Amniotic stem cell (primary cell): Measurements from ENCODE around the gene RBM22.

Experiments used
- DNase-seq: peaks from one replicate; lab custom pipeline; 2025; lab: John Stamatoyannopoulos, UW

Gene RBM22

GRCh38 chr5:150672237-150672883 lies 28.5 kb downstream of the RBM22 start:
- DNase-seq: no peak

- no peak for DNase-seq
These were observed 29.2 kb downstream of the RBM22 start for GRCh38 chr5:150671509-150672236.

- DNase-seq: no peak
These were observed 29.9 kb downstream of the RBM22 start for GRCh38 chr5:150670948-150671310.

GRCh38 chr5:150670275-150670947 lies 30.5 kb downstream of the RBM22 start:
- no peak for DNase-seq

GRCh38 chr5:150665044-150665443 lies 35.8 kb downstream of the RBM22 start:
- DNase-seq: no peak

- no peak for DNase-seq
These were observed 36.9 kb downstream of the RBM22 start for GRCh38 chr5:150663936-150664335.

- DNase-seq: no peak
These were observed 37.9 kb downstream of the RBM22 start for GRCh38 chr5:150662731-150663516.

GRCh38 chr5:150661821-150662596 lies 38.9 kb downstream of the RBM22 start:
- no peak for DNase-seq

GRCh38 chr5:150661086-150661485 lies 39.8 kb downstream of the RBM22 start, which contains the start of gene MYOZ3:
Gene MYOZ3 (plus strand): TSS chr5:150661251. CDS start chr5:150662942, 1,691 bp downstream.
- no peak for DNase-seq

GRCh38 chr5:150660108-150660831 lies 40.6 kb downstream of the RBM22 start:
- DNase-seq: no peak

- no peak for DNase-seq
These were observed 41.3 kb downstream of the RBM22 start for GRCh38 chr5:150659360-150660107.

GRCh38 chr5:150658699-150659265 lies 42.1 kb downstream of the RBM22 start:
- DNase-seq: no peak

GRCh38 chr5:150658121-150658520 lies 42.7 kb downstream of the RBM22 start:
- no peak for DNase-seq

GRCh38 chr5:150656191-150657132 lies 44.4 kb downstream of the RBM22 start:
- no peak for DNase-seq

GRCh38 chr5:150655221-150655620 lies 45.6 kb downstream of the RBM22 start:
- no peak for DNase-seq

- no peak for DNase-seq
These were observed 46.9 kb downstream of the RBM22 start for GRCh38 chr5:150653762-150654556.

- no peak for DNase-seq
These were observed 47.6 kb downstream of the RBM22 start for GRCh38 chr5:150653145-150653761.
